ENCODE measurements around the gene ERP27.

ERP27 gene

GRCh38 chr12:14938301-14938700, at the start of gene ERP27:
Gene ERP27, minus strand, starts transcription at chr12:14938537. Its CDS starts 29 bp downstream, at chr12:14938508.
- ChIA-PET POLR2A (no interaction called here), CTCF (no interaction called here)

GRCh38 chr12:14988035-14988434, 49.7 kb upstream of the ERP27 start:
- DNase-seq (ENCODE audit: extremely low spot score) = no peak
- no peak for TF ChIP-seq LEF1 (IDR thresholded peaks at IDR 0.05; ENCODE audit: borderline replicate concordance)
- TF ChIP-seq FOXM1 (IDR thresholded peaks at IDR 0.05; ENCODE audit: borderline replicate concordance) = no peak
- no peak for TF ChIP-seq SP1 (IDR thresholded peaks at IDR 0.05)
- TF ChIP-seq PKNOX1 (IDR thresholded peaks at IDR 0.05) = no peak
- TF ChIP-seq HDGF (IDR thresholded peaks at IDR 0.05; ENCODE audit: borderline replicate concordance) = no peak
- TF ChIP-seq ARNT (IDR thresholded peaks at IDR 0.05) = no peak
- ChIA-PET POLR2A (no interaction called here), CTCF (no interaction called here)

More at GRCh38 chr12:14938301-14938700, at the start of gene ERP27:
- TF ChIP-seq ELF4 (IDR thresholded peaks at IDR 0.05) (no peak), L3MBTL2 (conservative IDR thresholded peaks at IDR 0.05) (no peak), CTBP1 (IDR thresholded peaks at IDR 0.05; ENCODE audit: borderline replicate concordance) (no peak), NFRKB (IDR thresholded peaks at IDR 0.05) (no peak), TARDBP (IDR thresholded peaks at IDR 0.05) (no peak), SUZ12 (IDR thresholded peaks at IDR 0.05) (no peak), ZNF384 (IDR thresholded peaks at IDR 0.05) (no peak), HDGF (IDR thresholded peaks at IDR 0.05; ENCODE audit: borderline replicate concordance) (no peak), LEF1 (IDR thresholded peaks at IDR 0.05; ENCODE audit: borderline replicate concordance) (no peak)
- DNase-seq (ENCODE audit: extremely low spot score) = no peak

- no peak for TF ChIP-seq BHLHE40 (IDR thresholded peaks at IDR 0.05; ENCODE audit: borderline replicate concordance)
- TF ChIP-seq SUZ12 (IDR thresholded peaks at IDR 0.05) = no peak
- TF ChIP-seq ZNF384 (IDR thresholded peaks at IDR 0.05) = no peak
- no peak for TF ChIP-seq FOXM1 (IDR thresholded peaks at IDR 0.05; ENCODE audit: borderline replicate concordance)
- no peak for TF ChIP-seq L3MBTL2 (conservative IDR thresholded peaks at IDR 0.05)
- no peak for TF ChIP-seq HDGF (IDR thresholded peaks at IDR 0.05; ENCODE audit: borderline replicate concordance)
- no peak for TF ChIP-seq FOXA1 (IDR thresholded peaks at IDR 0.05)
- TF ChIP-seq LEF1 (IDR thresholded peaks at IDR 0.05; ENCODE audit: borderline replicate concordance) = no peak
- TF ChIP-seq TARDBP (IDR thresholded peaks at IDR 0.05) = no peak
- TF ChIP-seq NFRKB (IDR thresholded peaks at IDR 0.05) = no peak
- TF ChIP-seq PKNOX1 (IDR thresholded peaks at IDR 0.05) = no peak
- TF ChIP-seq SP1 (IDR thresholded peaks at IDR 0.05) = no peak
- no peak for TF ChIP-seq ELF4 (IDR thresholded peaks at IDR 0.05)
- TF ChIP-seq CTBP1 (IDR thresholded peaks at IDR 0.05; ENCODE audit: borderline replicate concordance) = no peak
- CTCF ChIA-PET = no interaction called here
- POLR2A ChIA-PET = no interaction called here
- no peak for DNase-seq (ENCODE audit: extremely low spot score)
Observed at GRCh38 chr12:14986449-14986848, 48.1 kb upstream of the ERP27 start.

GRCh38 chr12:14984766-14985285, 46.5 kb upstream of the ERP27 start:
- CTCF ChIA-PET = interaction anchor here (0.6 kb wide), 1 partner anchor 126 kb away, joined by 5 read pairs; no protein-coding TSS in a partner anchor
- DNase-seq (ENCODE audit: extremely low spot score) = no peak
- TF ChIP-seq FOXA1 (IDR thresholded peaks at IDR 0.05) (no peak), PKNOX1 (IDR thresholded peaks at IDR 0.05) (no peak), ARNT (IDR thresholded peaks at IDR 0.05) (no peak), NFRKB (IDR thresholded peaks at IDR 0.05) (no peak), HDGF (IDR thresholded peaks at IDR 0.05; ENCODE audit: borderline replicate concordance) (no peak), FOXK2 (IDR thresholded peaks at IDR 0.05) (no peak), ELF4 (IDR thresholded peaks at IDR 0.05) (no peak)
- POLR2A ChIA-PET = interaction anchor here (0.9 kb wide), 1 partner anchor 215 kb away, joined by 3 read pairs; no protein-coding TSS in a partner anchor

GRCh38 chr12:14984036-14984435, 45.7 kb upstream of the ERP27 start:
- CTCF ChIA-PET = no interaction called here
- no peak for DNase-seq (ENCODE audit: extremely low spot score)
- TF ChIP-seq PKNOX1 (IDR thresholded peaks at IDR 0.05) (no peak), FOXK2 (IDR thresholded peaks at IDR 0.05) (no peak), ARNT (IDR thresholded peaks at IDR 0.05) (no peak), ZNF384 (IDR thresholded peaks at IDR 0.05) (no peak), LEF1 (IDR thresholded peaks at IDR 0.05; ENCODE audit: borderline replicate concordance) (no peak), NFRKB (IDR thresholded peaks at IDR 0.05) (no peak), FOXA1 (IDR thresholded peaks at IDR 0.05) (no peak), TARDBP (IDR thresholded peaks at IDR 0.05) (no peak), HDGF (IDR thresholded peaks at IDR 0.05; ENCODE audit: borderline replicate concordance) (no peak), ELF4 (IDR thresholded peaks at IDR 0.05) (no peak), SUZ12 (IDR thresholded peaks at IDR 0.05) (no peak), CTBP1 (IDR thresholded peaks at IDR 0.05; ENCODE audit: borderline replicate concordance) (no peak), BHLHE40 (IDR thresholded peaks at IDR 0.05; ENCODE audit: borderline replicate concordance) (no peak), FOXM1 (IDR thresholded peaks at IDR 0.05; ENCODE audit: borderline replicate concordance) (no peak), SP1 (IDR thresholded peaks at IDR 0.05) (no peak), L3MBTL2 (conservative IDR thresholded peaks at IDR 0.05) (no peak)
- POLR2A ChIA-PET = no interaction called here

- TF ChIP-seq ARNT (IDR thresholded peaks at IDR 0.05) (no peak), SP1 (IDR thresholded peaks at IDR 0.05) (no peak), ZNF384 (IDR thresholded peaks at IDR 0.05) (no peak), CTBP1 (IDR thresholded peaks at IDR 0.05; ENCODE audit: borderline replicate concordance) (no peak), FOXA1 (IDR thresholded peaks at IDR 0.05) (no peak)
- ChIA-PET CTCF (no interaction called here), POLR2A (no interaction called here)
- no peak for DNase-seq (ENCODE audit: extremely low spot score)
Observed at GRCh38 chr12:14982991-14983390, 44.7 kb upstream of the ERP27 start.
